GM15510 (cell line): ENCODE measurements around the gene C3orf62.

Experiments
- POLR2A ChIP-seq: IDR thresholded peaks from 3 replicates; pipeline ENCODE4 v1.6.1; 2011; ENCODE audit warnings: borderline replicate concordance; ENCODE audit not compliant: insufficient read length; ENCODE audit errors: extremely low read depth

The C3orf62 gene

DNA sequence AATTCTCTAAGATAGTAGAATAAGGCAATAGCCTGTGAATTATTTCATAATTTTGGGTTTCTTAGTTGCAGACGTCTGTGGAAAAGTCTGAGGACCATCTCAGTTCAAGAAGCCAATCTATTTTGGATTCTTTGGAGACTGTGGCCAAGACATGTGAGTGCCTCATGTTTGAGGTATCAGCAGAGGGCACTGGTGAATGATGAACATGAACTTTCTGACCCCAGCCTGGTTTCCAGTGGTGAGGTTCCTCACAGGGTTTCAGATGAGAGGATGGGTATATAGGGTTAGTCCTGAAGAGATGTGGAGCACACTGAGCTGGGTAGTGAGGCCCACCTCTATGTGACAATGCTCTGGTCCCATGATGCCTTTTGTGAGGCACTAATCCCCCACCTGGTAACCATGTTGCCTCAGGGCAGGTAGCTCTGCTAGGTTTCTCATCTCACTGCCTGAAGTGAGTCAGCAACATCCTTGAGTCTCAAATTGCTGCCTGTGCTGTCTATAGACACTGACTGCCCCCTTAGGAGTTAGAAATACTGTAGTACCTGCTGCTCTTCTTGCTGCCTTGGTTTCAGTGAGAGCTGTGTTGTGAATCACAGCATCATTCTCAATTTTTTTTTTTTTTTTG, 32.3 kb downstream of the C3orf62 start:
- TF ChIP-seq POLR2A, result no peak

DNA sequence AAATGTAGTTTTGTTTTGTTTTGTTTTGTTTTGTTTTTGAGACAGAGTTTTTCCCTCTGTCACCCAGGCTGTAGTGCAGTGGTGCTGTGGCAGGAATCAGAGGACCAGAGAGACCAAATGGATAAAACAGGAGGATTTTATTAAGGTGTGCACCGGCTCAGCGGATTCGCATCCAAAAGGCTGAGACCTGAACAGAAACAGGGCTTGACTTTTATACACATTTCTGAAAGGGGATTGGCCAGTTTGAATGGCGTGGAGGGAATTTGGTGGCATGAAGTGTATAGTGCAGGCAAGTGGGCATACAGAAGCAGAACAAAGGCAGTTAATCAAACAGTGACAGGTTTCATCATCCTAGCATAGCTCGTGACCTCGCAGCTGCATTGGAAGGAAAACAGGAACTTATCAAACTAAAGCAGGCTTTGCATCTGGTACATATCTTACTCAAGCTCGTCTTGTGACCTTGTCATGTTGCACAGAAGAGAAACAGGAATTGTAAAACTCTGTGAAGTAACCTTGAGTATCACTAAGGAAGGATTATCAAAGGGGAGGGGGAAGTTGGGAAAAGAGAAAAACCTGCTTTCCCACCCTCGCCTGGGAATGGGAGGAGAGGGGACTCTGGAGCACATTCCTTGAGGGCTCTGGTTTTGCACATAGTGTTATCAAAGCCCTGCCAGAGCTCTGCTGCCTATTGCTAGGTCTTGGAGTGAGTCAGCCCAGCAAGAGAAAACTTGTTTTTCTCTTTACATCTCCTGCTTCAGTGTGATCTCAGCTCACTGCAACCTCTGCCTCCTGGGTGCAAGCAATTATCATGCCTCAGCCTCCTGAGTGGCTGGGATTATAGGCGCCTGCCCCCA, 38.5 kb downstream of the C3orf62 start:
- no peak for TF ChIP-seq POLR2A

DNA sequence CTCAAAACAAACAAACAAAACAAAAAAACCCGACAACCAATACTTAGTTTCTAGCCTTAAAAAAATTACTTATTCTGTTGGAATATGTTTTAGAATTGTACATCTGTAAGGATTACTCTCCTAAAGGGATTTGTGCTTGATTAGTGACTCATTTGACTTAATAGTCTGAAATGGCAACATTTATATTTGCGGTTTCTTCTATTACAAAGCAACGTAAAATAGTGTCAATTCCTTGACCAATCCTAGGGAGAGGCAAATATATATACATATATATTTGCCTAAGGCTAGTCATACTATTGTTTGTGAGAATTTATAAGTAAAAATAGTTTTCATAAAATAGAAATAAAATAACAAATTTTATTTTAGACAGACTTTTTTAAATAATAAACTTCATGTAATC, 39.7 kb downstream of the C3orf62 start:
- no peak for TF ChIP-seq POLR2A

DNA sequence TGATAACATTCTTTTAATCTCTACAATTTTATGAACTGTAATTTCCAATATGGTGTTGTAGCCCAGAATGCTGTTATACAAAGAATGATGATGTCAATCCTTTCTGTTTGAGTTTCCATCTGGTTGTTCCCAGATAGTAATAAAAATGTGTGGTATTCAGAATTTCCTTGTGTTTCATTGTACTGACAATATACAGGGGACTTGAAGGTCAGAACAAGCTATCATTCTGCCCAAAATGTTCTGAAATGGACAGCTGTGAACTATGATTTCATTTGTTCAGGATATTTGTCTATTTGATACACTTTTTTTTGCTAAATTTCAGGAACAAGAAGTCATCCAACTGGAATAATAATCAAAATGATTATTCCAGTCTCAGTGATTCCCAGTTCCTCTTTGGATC, 40.8 kb downstream of the C3orf62 start:
- TF ChIP-seq POLR2A, result no peak

DNA sequence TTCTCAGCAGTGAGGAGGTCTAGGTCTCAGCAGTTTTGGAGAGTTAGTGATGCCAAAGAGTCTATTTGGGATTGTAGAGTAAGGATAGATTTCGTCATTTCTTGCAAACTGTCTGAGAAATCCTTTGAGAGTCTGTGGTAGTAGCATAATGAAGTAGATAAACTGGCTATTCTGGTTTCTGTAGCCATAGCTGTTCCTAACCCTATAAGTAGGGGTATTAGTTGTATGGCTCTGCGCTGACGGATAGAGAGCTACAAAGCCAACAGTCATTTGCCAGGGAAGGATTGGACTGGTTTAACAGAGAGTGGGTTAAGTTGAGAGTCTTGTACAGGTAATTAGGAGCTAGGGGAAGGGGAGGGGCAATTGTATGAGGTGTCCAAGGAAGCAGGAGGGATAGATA, 55.0 kb downstream of the C3orf62 start:
- TF ChIP-seq POLR2A, result no peak

DNA sequence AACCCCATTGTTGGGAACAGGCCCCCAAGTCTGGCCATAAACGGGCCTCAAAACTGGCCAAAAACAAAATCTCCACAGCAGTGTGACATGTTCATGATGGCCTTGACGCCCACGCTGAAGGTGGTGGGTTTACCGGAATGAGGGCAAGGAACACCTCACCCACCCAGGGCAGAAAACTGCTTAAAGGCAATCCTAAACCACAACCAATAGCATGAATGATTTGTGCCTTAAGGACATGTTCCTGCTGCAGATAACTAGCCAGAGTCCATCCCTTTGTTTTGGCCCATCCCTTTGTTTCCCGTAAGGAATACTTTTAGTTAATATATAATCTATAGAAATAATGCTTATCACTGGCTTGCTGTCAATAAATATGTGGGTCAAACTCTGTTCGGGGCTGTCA, 57.9 kb downstream of the C3orf62 start:
- TF ChIP-seq POLR2A, result no peak
